Fibroblast of upper back skin (primary cell): ENCODE results near the gene SLC22A6.

Source experiments
- DNase-seq: peaks from one replicate; pipeline ENCODE4 v3.0.0-alpha.2; 2013

The SLC22A6 gene

GRCh38 chr11:62931499-62932278 is 53.1 kb downstream of the SLC22A6 start:
- no peak for DNase-seq

GRCh38 chr11:62930666-62931065 is 54.1 kb downstream of the SLC22A6 start:
- no peak for DNase-seq

- no peak for DNase-seq
Measured at GRCh38 chr11:62930157-62930556, 54.6 kb downstream of the SLC22A6 start.

- DNase-seq, result no peak
Measured at GRCh38 chr11:62928011-62928410, 56.8 kb downstream of the SLC22A6 start.

- DNase-seq, result no peak
Measured at GRCh38 chr11:62926680-62927455, 57.9 kb downstream of the SLC22A6 start.
